ENCODE data around the gene ATXN1. TPM values are rescaled to one million over a fixed set of nuclear protein-coding genes. Genes with fewer than 3 reads are reported as not detected.

The ATXN1 gene
- total and polyA plus RNA-seq, 2 of the 8 experiments (the other 6 are each of a cell fraction or from before 2014, with no cell fraction given), result 1.6 to 4.0 TPM

DNA sequence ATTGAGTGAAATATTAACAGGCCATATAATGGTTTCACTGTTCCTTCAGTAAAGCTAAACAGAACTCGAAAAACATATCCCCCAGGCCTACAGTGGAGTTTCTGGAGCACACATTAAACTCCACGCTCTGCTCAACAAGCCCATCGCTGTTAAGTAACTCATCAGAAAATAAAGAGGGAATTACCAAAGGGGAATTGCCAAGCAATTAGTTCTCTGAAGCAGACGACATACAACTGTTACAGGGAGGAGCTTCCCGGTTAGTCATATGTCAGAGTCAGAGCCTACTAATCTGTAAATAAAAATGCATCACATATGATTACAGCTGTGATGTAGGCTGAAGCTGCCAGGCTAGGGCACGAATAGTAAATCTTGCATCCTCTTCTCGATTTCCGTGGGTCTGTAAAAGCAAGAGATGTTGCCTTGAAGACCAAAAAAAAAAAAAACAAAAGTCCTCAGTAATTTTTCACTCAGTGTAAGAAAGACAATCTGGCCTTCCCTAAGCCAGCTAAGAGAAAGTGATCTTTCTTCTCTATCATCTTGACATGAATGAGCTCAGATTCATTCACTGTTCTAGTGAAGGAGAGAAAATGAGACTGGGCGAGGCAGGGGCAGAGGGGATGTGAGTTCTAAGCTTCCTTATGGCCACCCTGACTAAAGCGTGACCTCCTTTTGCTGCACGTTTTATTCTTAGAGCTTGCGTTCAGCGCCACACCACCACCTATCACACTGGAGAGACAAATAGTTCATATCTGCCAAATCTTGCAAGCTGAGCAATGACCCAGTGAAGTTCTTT lies 13.8 kb downstream of the ATXN1 start:
- no peaks in the 10 kb centered on the region for H3K79me2 ChIP-seq (ENCODE audit: control insufficient read depth in 1 of 2, insufficient read depth in 2 of 2, low read length in 2 of 2)
- H3K4me2 ChIP-seq (ENCODE audit: insufficient read depth in 1 of 2, low read depth in 2 of 2, low read length in 2 of 2), result no peak overlapping the region
- H3K4me1 ChIP-seq (replicated peaks in 1 of 4; ENCODE audit: control insufficient read depth in 3 of 4, insufficient read depth in 4 of 4, low read length in 3 of 4), result no peaks in the 10 kb centered on the region; a peak in 1 of 7 replicates
- H4K91ac ChIP-seq (replicated peaks; ENCODE audit: insufficient read length, low read length), result no peak overlapping the region
- no peak for DNase-seq (ENCODE audit: low read depth in 1 of 2, low spot score in 2 of 2)
- no peaks in the 10 kb centered on the region for H3K27me3 ChIP-seq (replicated peaks in 1 of 4; ENCODE audit: control insufficient read depth in 3 of 4, extremely low read depth in 1 of 4, insufficient read depth in 3 of 4, low read length in 3 of 4)
- no peak overlapping the region for H3K27ac ChIP-seq (ENCODE audit: low read depth, low read length)
- no peaks in the 10 kb centered on the region; the same call in 1 of the 2 replicates for H3K79me1 ChIP-seq (ENCODE audit: low read depth, low read length)
- H2BK20ac ChIP-seq (ENCODE audit: low read length), result no peak overlapping the region
- no peaks in the 10 kb centered on the region; the same call in 1 of the 2 replicates for H3K23me2 ChIP-seq (ENCODE audit: low read depth, low read length)
- H2BK12ac ChIP-seq (ENCODE audit: low read depth, low read length), result no peak overlapping the region
- no peak overlapping the region for H3K18ac ChIP-seq (ENCODE audit: extremely low read depth, low read length)
- CTCF ChIA-PET (ENCODE audit: partially characterized antibody), result interaction anchor here (0.6 to 2.1 kb wide), 9 partner anchors 11 to 235 kb away, joined by 3 to 6 read pairs (median 3); no protein-coding TSS in a partner anchor
- H4K8ac ChIP-seq (ENCODE audit: extremely low read depth, insufficient read depth, low read length), result no peak overlapping the region
- H3K14ac ChIP-seq (ENCODE audit: insufficient read length), result no peak overlapping the region
- H4K5ac ChIP-seq (ENCODE audit: insufficient read length, low read depth, low read length), result no peak overlapping the region
- H2AFZ ChIP-seq (ENCODE audit: low read length), result no peak overlapping the region
- no peak overlapping the region for H2BK15ac ChIP-seq (ENCODE audit: low read length)
- H2BK5ac ChIP-seq (ENCODE audit: low read depth, low read length), result no peak overlapping the region
- H3K4me3 ChIP-seq (ENCODE audit: extremely low read depth in 1 of 4, insufficient read depth in 2 of 4, low read depth in 3 of 4, low read length in 4 of 4), result no peak overlapping the region
- no peaks in the 10 kb centered on the region for H4K20me1 ChIP-seq (replicated peaks in 1 of 2; ENCODE audit: control insufficient read depth in 1 of 2, insufficient read depth in 2 of 2, low read length in 2 of 2)
- POLR2A ChIA-PET (ENCODE audit: partially characterized antibody), result no interaction called here
- no peak overlapping the region for H3K56ac ChIP-seq (replicated peaks; ENCODE audit: insufficient read length, low read depth, low read length)
- 87% methylated on average over 13 of the region's 13 CpGs; no CpG with 5 or more reads in 1 of the 2 experiments for WGBS, 2 experiments (ENCODE audit: extremely low coverage in 1 of 2, insufficient coverage in 1 of 2, insufficient read length in 1 of 2, insufficient replicate concordance in 2 of 2, low coverage in 1 of 2, low lambda C conversion rate in 2 of 2, missing lambda C conversion rate in 1 of 2)
- no peak overlapping the region for H3K9ac ChIP-seq (replicated peaks in 1 of 4; ENCODE audit: extremely low read depth in 1 of 4, low read depth in 3 of 4, low read length in 3 of 4)
- H3K36me3 ChIP-seq (ENCODE audit: control insufficient read depth in 2 of 4, insufficient read depth in 4 of 4, low read length in 3 of 4), result no peaks in the 10 kb centered on the region
- no peak overlapping the region for H3K4ac ChIP-seq (replicated peaks; ENCODE audit: insufficient read length, low read depth, low read length)
- no peak for FAIRE-seq
- H2BK120ac ChIP-seq (replicated peaks; ENCODE audit: low read depth, low read length), result no peak overlapping the region
- no peak overlapping the region for H3K23ac ChIP-seq (ENCODE audit: insufficient read length)
- no peak overlapping the region for H2AK5ac ChIP-seq (ENCODE audit: low read depth, low read length)
- TF ChIP-seq RAD21 (IDR thresholded peaks at IDR 0.05 in 1 of 2, conservative IDR thresholded peaks at IDR 0.05 in 1 of 2; ENCODE audit: low read depth in 2 of 2, low read length in 2 of 2), result no peak
- no peaks in the 10 kb centered on the region for H3K9me3 ChIP-seq (ENCODE audit: insufficient read depth in 2 of 2, low read depth in 1 of 2, low read length in 1 of 2)
